Gastrocnemius medialis (tissue), 4 donors: ENCODE data around the gene ADAM22. TPM values are rescaled to one million over a fixed set of nuclear protein-coding genes. Genes with fewer than 3 reads are reported as not detected.

Experiments
- ATAC-seq, 2 donors: fragments of 150-250 bp; one replicate each; pipeline ENCODE4 v1.9.1; 2016
- DNase-seq, 2 donors: peaks; one replicate each; pipeline ENCODE4 v3.0.0-alpha.2; 2019
- H3K27ac ChIP-seq, 4 donors: fragments of 200-600 bp; sonication (generic); 1 replicate in 1 of 4; 2 replicates in 3 of 4; pipeline ENCODE4 v1.5.1; 2016 to 2018; ENCODE audit warnings: mild to moderate bottlenecking in 2 of 4, moderate library complexity in 1 of 4
- H3K27me3 ChIP-seq, 3 donors: fragments of 200-600 bp; sonication (generic) in 2 of 3; 1 replicate in 1 of 3; 2 replicates in 2 of 3; pipeline versions ENCODE4 v1.5.1 to v1.6.0; 2016 to 2019; ENCODE audit warnings: mild to moderate bottlenecking in 1 of 3, moderate library complexity in 1 of 3
- H3K36me3 ChIP-seq, 2 donors: fragments of 200-600 bp; sonication (generic) in 1 of 2; one replicate each; pipeline ENCODE4 v1.5.1; 2017 to 2018
- H3K4me1 ChIP-seq, 2 donors: fragments of 200-600 bp; sonication (generic) in 1 of 2; one replicate each; pipeline ENCODE4 v1.5.1; 2016 to 2017; ENCODE audit warnings: mild to moderate bottlenecking in 2 of 2
- H3K4me3 ChIP-seq, 4 donors: fragments of 200-600 bp; sonication (generic) in 3 of 4; 1 replicate in 1 of 4; 2 replicates in 3 of 4; pipeline ENCODE4 v1.5.1; 2016 to 2019; ENCODE audit warnings: mild to moderate bottlenecking in 2 of 4
- H3K9me3 ChIP-seq, 3 donors: fragments of 200-600 bp; sonication (generic) in 2 of 3; 1 replicate in 1 of 3; 2 replicates in 2 of 3; pipeline ENCODE4 v1.5.1; 2016 to 2019
- CTCF ChIP-seq, 5 experiments: fragments of 450-650 bp in 3 of 5; fragments of 200-600 bp in 2 of 5; sonication (generic) in 2 of 5; IDR thresholded peaks in 4 of 5; conservative IDR thresholded peaks in 1 of 5; 1 replicate in 4 of 5; 2 replicates in 1 of 5; pipeline ENCODE4 v1.5.1; 2016 to 2019; ENCODE audit warnings: antibody characterized with exemption in 5 of 5, mild to moderate bottlenecking in 3 of 5, moderate library complexity in 3 of 5
- POLR2A ChIP-seq, 2 donors: fragments of 450-650 bp; IDR thresholded peaks; one replicate each; pipeline ENCODE4 v1.6.1; 2017; ENCODE audit warnings: antibody characterized with exemption in 2 of 2, mild to moderate bottlenecking in 2 of 2, moderate library complexity in 2 of 2
- in situ Hi-C, 4 donors: fragments of 200-750 bp; cut with MboI; loops; one replicate each; pipeline versions ENCODE4 v1.15.0 to v1.8.0; 2017; ENCODE audit warnings: low sequenced_read_pairs in 4 of 4
- intact Hi-C: fragments of 100-400 bp; cut with DNase I; formaldehyde crosslinking; loops from one replicate; pipeline ENCODE4 v1.15.1; 2023; ENCODE audit warnings: low total_unique reads
- total RNA-seq, 4 donors: library from RNA; depleted of rRNA; stranded (reverse); fragments of >200 nt; gene quantifications; one replicate each; pipeline versions ENCODE4 v1.1.0 to v1.2.3, GENCODE V29; 2016

Gene ADAM22
- total RNA-seq, 4 donors from 2014 or later = 0.07 to 0.31 (median 0.14) TPM

GRCh38 chr7:88044069-88044468 is 110.0 kb downstream of the ADAM22 start:
- DNase-seq = no peak
- in situ Hi-C loops (no loop called here), intact Hi-C loops (no loop called here)
- Histone ChIP-seq H3K27ac (no peak overlapping the region), H3K4me3 (no peak overlapping the region), H3K27me3 (no peaks in the 10 kb centered on the region), H3K4me1 (peaks cover 0 to 13% of the 10 kb centered on the region in 2 donors), H3K36me3 (no peaks in the 10 kb centered on the region), H3K9me3 (no peaks in the 10 kb centered on the region)
- TF ChIP-seq CTCF (IDR thresholded peaks at IDR 0.05 in 4 of 5, conservative IDR thresholded peaks at IDR 0.05 in 1 of 5) (no peak), POLR2A (IDR thresholded peaks at IDR 0.05) (no peak)
- no peak for ATAC-seq

- Histone ChIP-seq H3K27ac (peak overlapping the region in 1 of 4 donors; percentile 34), H3K4me1 (peaks cover 0 to 13% of the 10 kb centered on the region in 2 donors), H3K9me3 (no peaks in the 10 kb centered on the region), H3K4me3 (peak overlapping the region in 1 of 4 donors; percentile 23), H3K36me3 (no peaks in the 10 kb centered on the region), H3K27me3 (no peaks in the 10 kb centered on the region)
- in situ Hi-C loops (no loop called here), intact Hi-C loops (no loop called here)
- no peak for DNase-seq
- no peak for ATAC-seq
- TF ChIP-seq CTCF (IDR thresholded peaks at IDR 0.05 in 4 of 5, conservative IDR thresholded peaks at IDR 0.05 in 1 of 5) (no peak), POLR2A (IDR thresholded peaks at IDR 0.05) (no peak)
Measured at GRCh38 chr7:88046839-88047573, 113.0 kb downstream of the ADAM22 start.

- TF ChIP-seq POLR2A (IDR thresholded peaks at IDR 0.05) = no peak
- Histone ChIP-seq H3K4me3 (no peak overlapping the region), H3K9me3 (no peaks in the 10 kb centered on the region), H3K4me1 (no peaks in the 10 kb centered on the region), H3K27me3 (no peaks in the 10 kb centered on the region), H3K36me3 (no peaks in the 10 kb centered on the region), H3K27ac (no peak overlapping the region)
- in situ Hi-C loops = no loop called here
- intact Hi-C loops = no loop called here
- DNase-seq (no peak), ATAC-seq (no peak)
Measured at GRCh38 chr7:88057655-88058054, 123.6 kb downstream of the ADAM22 start.

- in situ Hi-C loops = no loop called here
Measured at GRCh38 chr7:88062238-88062637, 128.2 kb downstream of the ADAM22 start.

GRCh38 chr7:88069093-88069492 is 135.0 kb downstream of the ADAM22 start:
- ATAC-seq = no peak
- in situ Hi-C loops = no loop called here

More at GRCh38 chr7:88062238-88062637, 128.2 kb downstream of the ADAM22 start:
- H3K36me3 ChIP-seq = no peaks in the 10 kb centered on the region
- H3K4me1 ChIP-seq = no peaks in the 10 kb centered on the region
- intact Hi-C loops = no loop called here
- no peaks in the 10 kb centered on the region for H3K9me3 ChIP-seq
- H3K27me3 ChIP-seq = no peaks in the 10 kb centered on the region
- H3K27ac ChIP-seq = no peak overlapping the region
- no peak overlapping the region for H3K4me3 ChIP-seq
- ATAC-seq = no peak
- no peak for TF ChIP-seq POLR2A (IDR thresholded peaks at IDR 0.05)
- TF ChIP-seq CTCF (IDR thresholded peaks at IDR 0.05 in 4 of 5, conservative IDR thresholded peaks at IDR 0.05 in 1 of 5) = no peak
- no peak for DNase-seq

More at GRCh38 chr7:88069093-88069492, 135.0 kb downstream of the ADAM22 start:
- intact Hi-C loops = no loop called here
- Histone ChIP-seq H3K9me3 (no peaks in the 10 kb centered on the region), H3K4me3 (no peak overlapping the region), H3K36me3 (no peaks in the 10 kb centered on the region), H3K27ac (no peak overlapping the region), H3K27me3 (no peaks in the 10 kb centered on the region), H3K4me1 (no peaks in the 10 kb centered on the region)
- DNase-seq = no peak
- TF ChIP-seq CTCF (IDR thresholded peaks at IDR 0.05 in 4 of 5, conservative IDR thresholded peaks at IDR 0.05 in 1 of 5) (no peak), POLR2A (IDR thresholded peaks at IDR 0.05) (no peak)
